Muscle of leg (tissue), 11 donors: ENCODE results near the gene GPC6. TPM values are rescaled to one million over a fixed set of nuclear protein-coding genes. Genes with fewer than 3 reads are reported as not detected.

Source experiments
- DNase-seq: peaks from one replicate; pipeline ENCODE4 v3.0.0; 2013
- H3K27ac ChIP-seq: one replicate; pipeline ENCODE4 v1.5.1; 2013; ENCODE audit warnings: mild to moderate bottlenecking, low read length, control low read depth
- H3K27me3 ChIP-seq: one replicate; pipeline ENCODE4 v1.6.1; 2013; ENCODE audit warnings: low read length; ENCODE audit not compliant: control insufficient read depth, insufficient read depth
- H3K36me3 ChIP-seq: one replicate; pipeline ENCODE4 v1.6.1; 2013; ENCODE audit warnings: low read length; ENCODE audit not compliant: control insufficient read depth, insufficient read depth
- H3K4me1 ChIP-seq: one replicate; pipeline ENCODE4 v1.6.1; 2013; ENCODE audit warnings: low read length; ENCODE audit not compliant: control insufficient read depth, insufficient read depth
- H3K4me3 ChIP-seq: one replicate; pipeline ENCODE4 v1.5.1; 2013; ENCODE audit warnings: low read length, control low read depth
- H3K9me3 ChIP-seq: replicated peaks from 2 replicates; pipeline ENCODE4 v1.6.1; 2013; ENCODE audit warnings: low read depth, low read length; ENCODE audit not compliant: control insufficient read depth
- WGBS: methylation state at CpG from one replicate; pipeline ENCODE4 v1.1.5; 2013; ENCODE audit warnings: missing lambda C conversion rate; ENCODE audit not compliant: insufficient coverage; 5-methylcytosine and 5-hydroxymethylcytosine counted together
- polyA plus RNA-seq, 8 donors: library from polyadenylated mRNA; unstranded; fragments of 120-200 nt; gene quantifications; one replicate each; pipeline versions ENCODE4 v1.2.1 to v1.2.3, GENCODE V29; 2013; ENCODE audit warnings: inconsistent platforms in 1 of 8, low replicate concordance in 1 of 8; ENCODE audit not compliant: insufficient read length in 8 of 8, insufficient read depth in 1 of 8
- total RNA-seq: library from RNA; stranded (reverse); fragments of 120-200 nt; gene quantifications from one replicate; pipeline ENCODE4 v1.2.4, GENCODE V29; 2013

GPC6 gene
- total and polyA plus RNA-seq, 9 donors: 5.6 to 20.0 (median 9.9) TPM

DNA sequence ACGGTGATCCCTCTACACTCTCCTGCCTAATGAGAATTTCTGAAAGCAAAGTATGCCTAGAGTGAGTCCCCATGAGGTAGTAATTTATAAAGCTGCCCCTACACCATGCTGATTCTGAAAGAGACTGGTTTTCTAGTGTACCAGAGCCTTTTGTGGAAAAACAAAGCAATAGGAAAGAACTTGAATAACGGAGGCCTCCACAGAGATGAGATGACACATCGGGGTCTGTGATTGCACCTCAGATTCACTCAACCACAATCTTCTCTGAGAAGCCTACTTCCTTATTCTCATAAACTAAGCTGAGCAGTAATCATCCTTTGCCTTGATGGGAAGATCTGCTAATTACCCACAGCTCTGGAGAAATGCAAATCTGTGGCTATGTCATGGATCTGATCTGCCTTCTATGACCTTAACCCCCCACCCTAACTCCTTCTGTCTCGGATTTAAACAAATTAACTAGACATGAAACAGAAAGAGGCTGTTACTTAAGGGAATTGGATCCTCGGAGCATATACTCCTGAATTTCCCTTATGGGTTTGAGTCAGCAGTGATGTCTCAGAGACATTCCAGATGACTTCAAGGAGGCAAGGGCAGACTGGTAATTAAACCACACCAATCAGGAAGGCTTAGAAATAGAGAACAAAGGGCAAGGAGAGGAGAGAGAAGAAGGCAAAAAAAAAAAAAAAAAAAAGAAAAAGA, 1124.8 kb downstream of the GPC6 start:
- peaks cover 2% of the 10 kb centered on the region for H3K4me1 ChIP-seq
- no peaks in the 10 kb centered on the region for H3K9me3 ChIP-seq
- no peak for DNase-seq
- no peaks in the 10 kb centered on the region for H3K36me3 ChIP-seq
- H3K27ac ChIP-seq: no peak overlapping the region
- no peak overlapping the region for H3K4me3 ChIP-seq
- H3K27me3 ChIP-seq: no peaks in the 10 kb centered on the region
- WGBS: no CpG with 5 or more reads among the region's 5 CpGs

DNA sequence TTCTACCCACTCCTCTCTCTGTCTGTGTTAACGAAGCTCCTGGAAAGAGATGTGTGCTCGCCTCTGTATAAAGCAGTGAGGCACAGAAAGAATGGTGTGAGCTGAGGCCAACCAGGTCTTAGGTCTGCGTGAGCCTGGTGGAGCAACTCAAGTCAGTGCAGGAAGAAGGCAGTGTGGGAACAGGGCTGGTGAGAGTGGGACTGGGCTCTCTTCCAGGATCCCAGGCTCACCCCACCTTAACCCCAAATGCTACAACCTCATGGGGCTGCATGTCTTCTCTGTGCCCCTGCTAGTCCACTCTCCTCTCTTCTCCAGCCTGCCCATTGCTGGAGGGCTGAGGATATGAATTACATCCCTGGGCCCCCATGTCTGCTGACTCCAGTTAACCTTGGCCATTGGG, 1125.5 kb downstream of the GPC6 start:
- H3K4me3 ChIP-seq: no peak overlapping the region
- no CpG with 5 or more reads among the region's 3 CpGs for WGBS
- DNase-seq: no peak
- H3K27ac ChIP-seq: no peak overlapping the region
- no peaks in the 10 kb centered on the region for H3K36me3 ChIP-seq
- H3K9me3 ChIP-seq: no peaks in the 10 kb centered on the region
- H3K27me3 ChIP-seq: no peaks in the 10 kb centered on the region
- peaks cover 2% of the 10 kb centered on the region for H3K4me1 ChIP-seq

DNA sequence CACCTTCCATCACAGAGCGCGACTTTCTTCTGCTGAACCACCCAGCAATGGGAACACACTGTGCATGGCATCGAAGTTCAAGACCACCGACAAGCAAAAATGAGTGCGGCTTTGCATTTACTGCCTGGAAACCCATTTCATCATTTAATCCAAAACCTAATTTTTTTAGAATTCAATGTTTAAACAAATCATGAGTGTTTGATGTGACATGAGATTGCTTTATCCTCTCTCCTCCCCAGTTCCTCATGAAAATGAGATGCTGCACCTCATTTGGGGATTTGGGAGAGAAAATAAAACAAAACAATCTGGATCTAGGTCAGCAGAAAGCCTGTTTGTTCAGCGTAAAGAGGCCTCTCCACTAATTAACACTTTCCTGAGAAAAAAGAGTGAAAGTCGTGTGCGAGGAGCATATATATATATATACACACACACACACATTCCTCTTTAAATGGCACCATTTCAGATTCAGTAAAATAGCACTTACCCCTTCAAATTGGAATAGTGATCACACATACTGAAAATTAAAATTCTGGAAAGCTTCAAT, 1126.6 kb downstream of the GPC6 start:
- 94% methylated on average over 2 of the region's 8 CpGs for WGBS
- H3K27me3 ChIP-seq: no peaks in the 10 kb centered on the region
- no peak for DNase-seq
- no peak overlapping the region for H3K4me3 ChIP-seq
- H3K27ac ChIP-seq: no peak overlapping the region
- H3K9me3 ChIP-seq: no peaks in the 10 kb centered on the region
- H3K4me1 ChIP-seq: peaks cover 2% of the 10 kb centered on the region
- H3K36me3 ChIP-seq: no peaks in the 10 kb centered on the region

DNA sequence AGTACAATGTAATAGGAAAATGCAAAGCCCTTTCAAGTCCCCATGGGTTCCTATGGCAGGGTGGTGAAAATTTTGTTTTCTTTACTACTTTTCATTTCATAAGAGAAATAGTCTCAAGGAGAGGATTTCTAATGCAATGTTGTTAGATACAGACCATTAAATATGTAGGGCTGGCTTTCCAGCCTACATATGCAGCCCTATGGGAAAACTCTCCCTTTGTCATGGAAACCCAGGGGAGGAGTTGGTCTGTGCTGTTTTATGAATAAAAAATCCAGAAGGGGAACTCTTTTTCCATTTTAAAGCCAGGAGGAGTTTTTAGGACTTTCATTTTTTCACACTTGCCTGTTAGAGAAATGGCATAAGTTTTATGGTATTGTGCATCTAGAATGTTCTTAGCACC, 1133.3 kb downstream of the GPC6 start:
- H3K36me3 ChIP-seq: no peaks in the 10 kb centered on the region
- no peak overlapping the region for H3K4me3 ChIP-seq
- no peaks in the 10 kb centered on the region for H3K27me3 ChIP-seq
- peak; percentile 16 for DNase-seq
- no peaks in the 10 kb centered on the region for H3K4me1 ChIP-seq
- no peaks in the 10 kb centered on the region for H3K9me3 ChIP-seq
- no peak overlapping the region for H3K27ac ChIP-seq

DNA sequence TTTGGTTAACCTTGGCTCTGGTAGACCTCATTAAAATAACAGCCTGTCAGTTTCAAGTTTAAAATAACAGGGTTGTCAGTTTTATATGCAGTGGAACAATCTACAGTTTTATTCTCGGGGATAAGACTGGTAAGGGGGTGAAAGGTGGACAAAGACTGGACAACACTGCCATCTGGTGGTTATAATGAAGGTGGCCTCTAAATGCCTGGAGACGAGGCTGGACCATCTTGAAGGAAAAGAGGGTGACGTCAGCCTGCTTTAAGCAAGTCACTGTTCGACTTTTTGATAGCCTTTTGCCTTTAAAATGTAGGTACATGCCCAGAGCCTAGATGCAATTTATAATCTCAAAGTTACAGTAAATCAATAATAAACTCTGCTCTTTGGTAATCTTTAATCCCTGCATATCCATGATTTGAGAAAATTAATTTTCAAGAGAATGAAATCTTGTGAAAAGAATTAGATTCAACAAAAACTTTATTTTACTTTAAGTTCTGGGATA, 1135.9 kb downstream of the GPC6 start:
- Histone ChIP-seq H3K4me1 (no peaks in the 10 kb centered on the region), H3K27me3 (no peaks in the 10 kb centered on the region), H3K27ac (no peak overlapping the region), H3K9me3 (no peaks in the 10 kb centered on the region), H3K4me3 (no peak overlapping the region), H3K36me3 (no peaks in the 10 kb centered on the region)
- peak; percentile 92 for DNase-seq
- 6% methylated on average over 3 of the region's 4 CpGs for WGBS

DNA sequence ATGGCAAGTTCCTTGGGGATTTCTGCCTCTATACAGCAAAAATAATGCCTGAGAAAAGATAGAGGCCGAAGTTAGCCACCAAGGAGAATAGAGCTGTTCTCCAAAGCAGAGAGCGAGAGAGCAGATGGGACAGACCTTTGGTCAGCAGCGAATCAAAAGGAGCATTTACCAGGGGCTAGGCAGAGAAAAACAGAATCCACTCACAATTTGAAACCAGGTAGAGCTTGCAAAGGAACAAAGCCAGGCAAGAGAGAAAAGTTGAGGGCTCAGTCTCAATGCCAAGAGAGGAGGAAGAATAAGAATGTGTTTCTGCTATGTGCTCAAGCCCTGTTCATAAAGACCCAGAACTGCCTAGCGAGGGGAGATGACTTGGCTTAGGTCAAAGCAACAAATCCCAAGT, 1140.1 kb downstream of the GPC6 start:
- no peaks in the 10 kb centered on the region for H3K4me1 ChIP-seq
- H3K4me3 ChIP-seq: no peak overlapping the region
- no peaks in the 10 kb centered on the region for H3K9me3 ChIP-seq
- 80% methylated on average over 2 of the region's 4 CpGs for WGBS
- DNase-seq: no peak
- H3K27ac ChIP-seq: no peak overlapping the region
- no peaks in the 10 kb centered on the region for H3K36me3 ChIP-seq
- no peaks in the 10 kb centered on the region for H3K27me3 ChIP-seq

DNA sequence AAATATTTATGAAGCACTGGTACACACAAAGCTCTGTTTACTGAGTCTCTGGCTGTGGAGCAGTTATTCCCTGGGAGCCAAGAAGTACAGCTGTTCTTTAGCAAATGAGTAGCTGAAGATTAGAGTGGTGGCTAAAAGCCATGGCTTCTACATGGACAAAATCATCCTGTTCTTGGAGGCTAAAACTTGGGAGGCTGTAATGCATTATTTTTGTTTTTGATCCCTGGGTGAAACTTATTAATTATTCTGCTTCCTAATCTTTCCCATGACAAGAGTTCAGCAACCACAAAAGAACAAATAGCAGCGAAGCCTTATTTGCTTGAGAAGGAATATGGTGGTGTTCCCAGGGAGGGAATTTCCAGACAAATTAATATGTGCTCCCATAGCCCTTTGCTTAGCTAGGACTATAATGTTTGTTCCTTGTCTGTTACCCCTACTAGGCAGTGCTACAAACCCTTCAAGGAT, 1143.4 kb downstream of the GPC6 start:
- Histone ChIP-seq H3K36me3 (no peaks in the 10 kb centered on the region), H3K27me3 (no peaks in the 10 kb centered on the region), H3K27ac (peak overlapping the region; percentile 53), H3K4me1 (no peaks in the 10 kb centered on the region), H3K9me3 (no peaks in the 10 kb centered on the region), H3K4me3 (no peak overlapping the region)
- DNase-seq: peak; percentile 96
- WGBS: no CpG with 5 or more reads among the region's 1 CpG

DNA sequence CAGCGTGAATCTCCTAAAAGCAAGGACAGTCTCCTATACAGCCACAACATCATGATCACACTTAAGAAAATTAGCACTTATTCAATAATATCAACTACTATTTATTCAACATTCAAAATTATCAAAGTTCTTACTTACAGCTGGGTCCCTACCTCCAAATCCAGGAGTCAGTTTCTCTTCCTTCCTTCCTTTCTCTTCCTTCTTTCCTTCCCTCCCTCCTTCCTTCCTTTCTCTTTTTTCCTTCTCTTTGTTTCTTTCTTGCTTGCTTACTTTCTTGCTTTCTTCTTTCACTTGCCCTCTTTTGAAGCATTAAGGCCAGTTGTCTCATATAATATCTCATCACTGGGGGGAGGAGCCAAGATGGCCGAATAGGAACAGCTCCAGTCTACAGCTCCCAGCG, 1145.2 kb downstream of the GPC6 start:
- Histone ChIP-seq H3K4me1 (no peaks in the 10 kb centered on the region), H3K4me3 (no peak overlapping the region), H3K27ac (no peak overlapping the region), H3K36me3 (no peaks in the 10 kb centered on the region), H3K27me3 (no peaks in the 10 kb centered on the region), H3K9me3 (no peaks in the 10 kb centered on the region)
- no peak for DNase-seq
- WGBS: 83% methylated on average over 1 of the region's 3 CpGs

DNA sequence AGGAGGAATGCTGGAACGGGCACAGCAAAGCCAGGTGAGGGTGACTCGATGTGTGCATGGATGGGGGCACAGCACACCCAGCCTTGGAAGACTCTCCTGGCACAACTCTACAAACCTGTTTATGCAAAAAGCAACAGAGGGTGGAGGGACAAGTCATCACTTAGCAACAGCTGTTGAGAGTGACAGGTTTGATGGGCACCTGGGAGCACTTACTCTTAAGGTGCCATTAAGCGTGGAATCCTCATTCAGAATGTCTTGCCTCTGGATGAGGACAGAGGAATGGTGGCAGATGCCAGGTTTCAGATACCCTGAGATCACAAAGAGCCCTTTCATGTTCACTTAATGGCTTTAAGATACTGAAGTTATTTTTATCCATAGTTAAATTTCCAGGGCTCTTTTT, 1155.9 kb downstream of the GPC6 start:
- Histone ChIP-seq H3K27ac (no peak overlapping the region), H3K27me3 (peaks cover 2% of the 10 kb centered on the region), H3K4me1 (no peaks in the 10 kb centered on the region), H3K4me3 (no peak overlapping the region), H3K9me3 (no peaks in the 10 kb centered on the region), H3K36me3 (no peaks in the 10 kb centered on the region)
- WGBS: 83% methylated on average over 1 of the region's 3 CpGs
- DNase-seq: no peak

DNA sequence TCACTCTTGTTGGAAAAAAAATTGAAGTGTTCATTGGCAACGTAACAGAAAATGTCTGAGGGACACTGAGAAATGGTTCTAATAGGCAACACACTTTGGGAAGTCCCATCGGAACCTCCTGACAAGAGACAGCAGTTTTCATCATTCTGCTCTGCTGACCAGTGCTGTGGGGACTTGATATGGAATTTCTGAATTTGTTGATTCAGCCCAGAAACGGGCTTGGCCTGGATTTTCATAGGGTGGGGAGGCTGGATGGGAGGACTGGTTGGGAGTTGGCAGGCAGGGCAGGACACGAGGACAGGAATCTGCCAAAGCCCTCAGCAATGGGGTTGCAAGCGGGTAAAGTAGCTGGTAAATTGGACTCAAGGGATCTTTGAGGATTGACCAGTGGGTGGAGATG, 1156.4 kb downstream of the GPC6 start:
- Histone ChIP-seq H3K36me3 (no peaks in the 10 kb centered on the region), H3K27me3 (peaks cover 2% of the 10 kb centered on the region), H3K4me3 (no peak overlapping the region), H3K4me1 (no peaks in the 10 kb centered on the region), H3K27ac (no peak overlapping the region), H3K9me3 (no peaks in the 10 kb centered on the region)
- whole genome bisulfite sequencing: 66% methylated on average over 3 of the region's 5 CpGs
- no peak for DNase-seq
